ENCODE measurements around the gene STAM. TPM values are rescaled to one million over a fixed set of nuclear protein-coding genes. Genes with fewer than 3 reads are reported as not detected.
A peak's percentile ranks its signal among the peaks of the same experiment; 100 is the strongest.

STAM gene
- total RNA-seq, 3 donors from 2014 or later = 12.9 to 14.7 (median 14.7) TPM

DNA sequence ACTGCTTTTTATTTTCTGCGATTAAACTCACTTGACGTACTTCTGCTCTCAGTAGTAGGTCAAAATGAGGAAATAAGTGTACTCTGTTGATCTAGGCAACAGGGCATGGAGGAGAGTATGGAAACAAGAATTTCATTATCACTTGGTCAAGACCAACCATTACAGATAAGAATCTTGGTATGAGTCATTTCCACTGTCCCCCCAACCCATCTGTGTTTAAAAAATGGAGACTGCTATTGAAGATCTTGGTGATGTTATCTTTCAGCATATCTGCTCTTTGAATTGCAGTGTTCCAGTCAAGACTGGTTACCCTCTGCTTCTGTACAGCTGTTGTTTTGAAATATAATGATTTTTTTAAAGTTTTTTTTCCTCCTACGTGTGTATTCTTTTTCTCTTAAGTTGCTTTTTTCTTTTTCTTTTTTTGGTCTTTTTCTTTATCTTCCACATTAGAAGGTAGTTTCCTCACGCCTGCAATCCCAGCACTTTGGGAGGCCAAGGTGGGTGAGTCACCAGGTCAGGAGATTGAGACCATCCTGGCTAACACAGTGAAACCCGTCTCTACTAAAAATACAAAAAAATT is 11.7 kb downstream of the STAM start:
- Mint-ChIP-seq H3K36me3 (ENCODE audit: insufficient read depth) (peaks cover 38% of the 10 kb centered on the region), H3K4me3 (no peak overlapping the region), H3K4me1 (ENCODE audit: low read depth) (peaks cover 68% of the 10 kb centered on the region), H3K27me3 (ENCODE audit: low read depth) (no peaks in the 10 kb centered on the region), H3K9me3 (peaks cover 15% of the 10 kb centered on the region)
- DNase-seq (no peak), ATAC-seq (peak in 1 of 2 donors; percentile 42)

GRCh38 chr10:17657103-17657500 is 13.2 kb downstream of the STAM start:
- Mint-ChIP-seq H3K9me3 (peaks cover 15% of the 10 kb centered on the region), H3K27me3 (ENCODE audit: low read depth) (no peaks in the 10 kb centered on the region), H3K36me3 (ENCODE audit: insufficient read depth) (peaks cover 37% of the 10 kb centered on the region), H3K4me3 (no peak overlapping the region), H3K4me1 (ENCODE audit: low read depth) (peaks cover 68% of the 10 kb centered on the region)
- DNase-seq (no peak), ATAC-seq (no peak)

DNA sequence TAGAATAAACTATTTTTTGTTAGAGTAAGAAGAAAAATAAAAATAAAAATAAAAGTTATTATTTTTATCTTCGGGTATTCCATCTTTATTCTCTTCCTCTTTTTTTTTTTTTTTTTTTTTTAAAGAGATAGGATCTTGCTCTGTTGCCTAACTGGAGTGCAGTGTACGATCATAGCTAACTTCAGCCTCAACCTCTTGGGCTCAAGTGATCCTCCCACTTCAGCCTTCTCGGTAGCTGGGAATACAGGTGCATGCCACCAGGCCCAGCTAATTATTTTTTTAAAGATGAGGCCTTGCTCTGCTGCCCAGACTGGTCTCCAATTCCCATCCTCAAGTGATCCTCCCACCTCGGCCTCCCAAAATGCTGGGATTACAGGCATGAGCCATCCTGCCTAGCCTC is 15.4 kb downstream of the STAM start:
- ATAC-seq (no peak), DNase-seq (no peak)
- no peaks in the 10 kb centered on the region for H3K27me3 Mint-ChIP-seq (ENCODE audit: low read depth)
- peaks cover 69% of the 10 kb centered on the region for H3K4me1 Mint-ChIP-seq (ENCODE audit: low read depth)
- H3K4me3 Mint-ChIP-seq = no peak overlapping the region
- H3K9me3 Mint-ChIP-seq = peaks cover 3% of the 10 kb centered on the region
- peaks cover 30% of the 10 kb centered on the region for H3K36me3 Mint-ChIP-seq (ENCODE audit: insufficient read depth)

DNA sequence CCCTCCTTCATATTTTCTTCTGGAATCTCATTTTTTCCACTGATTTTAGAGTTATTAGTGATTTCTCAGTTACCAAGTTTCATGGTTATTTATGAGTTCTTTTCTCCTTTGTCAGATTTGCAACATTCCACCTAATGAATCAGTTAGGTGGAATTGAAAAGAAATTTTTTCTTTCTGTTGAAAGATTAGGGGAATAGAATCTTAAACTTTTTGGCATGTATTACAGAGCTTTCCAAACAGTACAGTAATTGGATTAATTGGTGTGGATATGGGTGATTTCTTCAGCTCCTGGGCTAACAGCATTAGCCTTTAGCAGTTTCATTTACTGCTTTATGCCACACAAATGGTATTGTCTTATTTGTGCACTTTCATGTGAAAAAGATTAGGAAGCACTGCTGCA is 17.0 kb downstream of the STAM start:
- peaks cover 56% of the 10 kb centered on the region for H3K4me1 Mint-ChIP-seq (ENCODE audit: low read depth)
- ATAC-seq (no peak), DNase-seq (no peak)
- H3K9me3 Mint-ChIP-seq = no peaks in the 10 kb centered on the region
- H3K36me3 Mint-ChIP-seq (ENCODE audit: insufficient read depth) = peaks cover 27% of the 10 kb centered on the region
- no peak overlapping the region for H3K4me3 Mint-ChIP-seq
- no peaks in the 10 kb centered on the region for H3K27me3 Mint-ChIP-seq (ENCODE audit: low read depth)

- H3K4me1 Mint-ChIP-seq (ENCODE audit: low read depth) = peaks cover 53% of the 10 kb centered on the region
- peak in 1 of 2 donors; percentile 14 for ATAC-seq
- no peaks in the 10 kb centered on the region for H3K9me3 Mint-ChIP-seq
- peaks cover 28% of the 10 kb centered on the region for H3K36me3 Mint-ChIP-seq (ENCODE audit: insufficient read depth)
- H3K27me3 Mint-ChIP-seq (ENCODE audit: low read depth) = no peaks in the 10 kb centered on the region
- no peak overlapping the region for H3K4me3 Mint-ChIP-seq
- no peak for DNase-seq
Observed at GRCh38 chr10:17661510-17661909, 17.6 kb downstream of the STAM start.

DNA sequence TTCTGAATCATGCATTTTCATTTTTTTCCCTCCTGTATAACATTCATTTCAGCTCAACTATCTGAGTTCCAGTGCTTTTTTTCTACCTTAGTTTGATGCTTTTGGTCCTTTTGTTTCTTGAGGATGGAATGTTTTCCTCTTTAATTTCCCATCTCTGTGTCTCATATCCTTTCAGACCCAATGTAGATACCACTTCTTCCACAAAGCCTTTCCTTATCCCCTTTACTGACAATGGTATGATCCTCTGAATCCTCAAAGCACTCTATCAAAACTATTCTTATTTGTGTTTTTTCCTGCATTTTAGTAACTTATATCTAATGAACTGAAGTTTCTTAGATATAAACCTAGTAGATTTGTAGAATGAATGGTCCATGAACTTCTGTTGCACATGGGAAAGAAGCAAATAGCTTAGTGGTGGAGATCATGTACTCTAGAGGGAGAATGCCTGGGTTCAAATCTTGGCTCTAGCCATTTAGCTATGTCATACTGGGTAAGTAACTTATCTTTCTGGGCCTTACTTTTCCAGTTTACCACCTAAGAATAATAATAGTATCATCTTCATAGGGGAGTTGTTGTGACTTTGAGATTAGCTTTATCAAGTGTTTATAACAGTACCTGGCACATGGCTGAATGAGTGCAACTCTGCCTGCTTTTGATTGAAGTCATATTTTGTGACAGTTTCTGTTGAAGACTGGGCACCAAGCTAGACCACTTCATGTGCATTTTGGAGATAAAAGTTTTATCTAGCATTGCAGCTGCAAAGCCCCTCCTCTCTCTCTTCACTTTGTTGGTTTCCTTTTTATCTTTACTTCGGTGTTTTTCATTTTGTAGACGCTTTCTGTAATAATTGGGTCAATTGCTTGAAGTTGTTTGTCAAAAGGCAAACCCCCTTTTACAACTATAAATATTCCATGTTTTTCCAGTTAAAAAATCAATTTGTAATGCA is 18.5 kb downstream of the STAM start:
- Mint-ChIP-seq H3K9me3 (no peaks in the 10 kb centered on the region), H3K4me3 (no peak overlapping the region), H3K27me3 (ENCODE audit: low read depth) (no peaks in the 10 kb centered on the region), H3K36me3 (ENCODE audit: insufficient read depth) (peaks cover 28% of the 10 kb centered on the region), H3K4me1 (ENCODE audit: low read depth) (peaks cover 48% of the 10 kb centered on the region)
- no peak for DNase-seq
- no peak for ATAC-seq

DNA sequence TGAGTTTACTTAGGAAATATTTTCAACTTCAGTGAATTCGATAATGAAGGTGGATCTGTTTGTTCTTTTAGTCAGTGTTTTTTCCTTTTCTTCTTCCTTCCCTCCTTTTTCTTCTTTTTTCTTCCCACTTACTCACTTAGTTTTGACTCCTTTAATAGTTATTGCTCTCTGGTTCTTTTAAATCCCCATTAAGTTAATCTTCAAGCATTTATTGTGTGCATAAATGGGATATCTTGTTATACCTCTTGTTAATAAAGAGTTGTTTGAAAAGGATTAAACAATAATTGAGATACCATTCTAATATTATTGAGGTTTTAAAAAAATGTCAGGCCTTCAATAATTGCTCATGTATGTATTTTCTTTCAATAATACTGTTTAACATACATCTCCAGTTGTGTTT is 19.5 kb downstream of the STAM start:
- DNase-seq = no peak
- H3K4me1 Mint-ChIP-seq (ENCODE audit: low read depth) = peaks cover 50% of the 10 kb centered on the region
- no peaks in the 10 kb centered on the region for H3K9me3 Mint-ChIP-seq
- H3K4me3 Mint-ChIP-seq = no peak overlapping the region
- ATAC-seq = no peak
- H3K36me3 Mint-ChIP-seq (ENCODE audit: insufficient read depth) = peaks cover 26% of the 10 kb centered on the region
- no peaks in the 10 kb centered on the region for H3K27me3 Mint-ChIP-seq (ENCODE audit: low read depth)

- Mint-ChIP-seq H3K27me3 (ENCODE audit: low read depth) (no peaks in the 10 kb centered on the region), H3K9me3 (no peaks in the 10 kb centered on the region), H3K4me3 (no peak overlapping the region), H3K4me1 (ENCODE audit: low read depth) (peaks cover 63% of the 10 kb centered on the region), H3K36me3 (ENCODE audit: insufficient read depth) (peaks cover 24% of the 10 kb centered on the region)
- no peak for ATAC-seq
- no peak for DNase-seq
Observed at GRCh38 chr10:17665747-17666146, 21.8 kb downstream of the STAM start.

- Mint-ChIP-seq H3K9me3 (no peaks in the 10 kb centered on the region), H3K27me3 (ENCODE audit: low read depth) (no peaks in the 10 kb centered on the region), H3K4me3 (peak overlapping the region; percentile 20), H3K36me3 (ENCODE audit: insufficient read depth) (peaks cover 8% of the 10 kb centered on the region), H3K4me1 (ENCODE audit: low read depth) (peaks cover 58% of the 10 kb centered on the region)
- DNase-seq = no peak
- ATAC-seq = no peak
Observed at GRCh38 chr10:17668435-17669184, 24.7 kb downstream of the STAM start.

DNA sequence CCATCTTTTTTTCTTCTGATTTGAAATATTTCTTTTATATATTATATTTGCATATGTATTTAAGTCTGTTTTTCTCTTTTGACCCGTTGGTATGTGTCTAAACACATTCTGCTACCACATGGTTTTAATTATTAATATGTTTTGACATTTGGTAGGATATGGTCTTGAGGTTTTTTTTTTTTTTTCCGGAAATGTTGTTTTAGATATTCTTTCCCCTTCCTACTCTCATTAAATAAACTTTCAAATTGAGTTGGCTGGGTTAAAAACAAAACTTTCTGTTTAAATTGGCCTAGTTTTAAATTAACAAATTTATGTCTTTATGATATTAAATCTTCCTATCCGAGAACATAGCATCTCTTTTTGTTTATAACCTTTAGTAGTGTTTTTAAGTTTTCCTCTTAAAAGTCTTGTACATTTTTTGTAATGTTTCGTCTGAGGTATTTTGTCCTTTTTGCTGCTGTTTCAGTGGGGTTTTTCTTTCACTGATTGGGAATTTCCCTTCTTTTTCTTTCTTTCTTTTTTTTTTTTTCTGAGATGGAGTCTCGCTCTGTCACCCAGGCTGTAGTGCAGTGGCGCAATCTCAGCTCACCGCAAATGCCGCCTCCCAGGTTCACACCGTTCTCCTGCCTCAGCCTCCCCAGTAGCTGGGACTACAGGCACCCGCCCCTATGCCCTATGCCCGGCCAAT is 25.4 kb downstream of the STAM start:
- peak overlapping the region; percentile 80 for H3K4me3 Mint-ChIP-seq
- H3K36me3 Mint-ChIP-seq (ENCODE audit: insufficient read depth) = peaks cover 10% of the 10 kb centered on the region
- H3K27me3 Mint-ChIP-seq (ENCODE audit: low read depth) = no peaks in the 10 kb centered on the region
- no peaks in the 10 kb centered on the region for H3K9me3 Mint-ChIP-seq
- peak; percentile 42 to 70 for ATAC-seq
- H3K4me1 Mint-ChIP-seq (ENCODE audit: low read depth) = peaks cover 62% of the 10 kb centered on the region
- DNase-seq = peak; percentile 26

DNA sequence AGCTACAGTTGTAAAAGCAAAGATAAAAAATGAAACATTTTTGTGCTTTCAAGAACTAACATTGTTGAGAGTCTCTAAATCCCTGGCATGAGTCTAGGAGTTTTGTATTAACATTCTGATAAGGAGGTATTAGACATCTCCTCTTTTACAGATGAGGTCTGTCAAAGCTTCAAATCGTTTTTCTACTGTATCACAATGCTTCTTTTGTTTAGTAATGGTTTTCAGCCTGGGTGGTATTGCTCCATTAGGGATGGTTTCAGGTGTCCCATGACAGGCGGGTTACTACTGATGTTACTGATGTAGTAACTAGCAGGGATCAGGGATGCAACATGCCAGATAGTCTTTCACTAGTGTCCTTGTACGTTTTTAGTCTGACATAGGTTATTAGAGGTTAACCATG is 27.4 kb downstream of the STAM start:
- no peak for DNase-seq
- peaks cover 69% of the 10 kb centered on the region for H3K4me1 Mint-ChIP-seq (ENCODE audit: low read depth)
- H3K36me3 Mint-ChIP-seq (ENCODE audit: insufficient read depth) = peaks cover 14% of the 10 kb centered on the region
- H3K4me3 Mint-ChIP-seq = no peak overlapping the region
- no peaks in the 10 kb centered on the region for H3K9me3 Mint-ChIP-seq
- no peaks in the 10 kb centered on the region for H3K27me3 Mint-ChIP-seq (ENCODE audit: low read depth)
- no peak for ATAC-seq

DNA sequence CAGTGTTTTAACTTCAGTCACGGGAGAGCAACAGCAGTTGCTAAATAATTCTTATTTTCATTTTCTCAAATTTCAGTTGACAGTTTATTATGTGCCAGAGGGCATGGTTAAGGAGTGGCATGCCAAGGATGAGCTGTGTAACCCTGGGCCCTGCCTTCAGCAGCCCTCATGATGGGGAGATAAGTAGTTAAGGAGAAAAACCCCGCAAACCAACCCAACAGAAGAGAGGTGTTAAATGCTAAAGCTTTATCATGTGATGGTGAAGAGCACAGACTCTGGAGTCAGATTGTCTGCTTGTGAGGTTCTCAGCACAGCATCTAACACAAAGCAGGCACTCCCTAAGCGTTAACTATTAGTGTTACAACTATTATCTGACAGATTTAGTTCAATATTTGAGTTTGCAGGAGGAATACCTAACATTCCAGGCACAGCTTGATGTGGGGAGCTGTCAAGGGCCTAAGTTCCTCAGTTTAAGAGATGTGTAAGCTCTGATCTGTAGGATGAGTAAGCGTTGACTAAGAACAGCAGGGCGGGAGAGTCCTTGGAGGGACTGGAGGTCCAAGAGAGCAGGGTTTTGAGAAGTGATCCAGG is 29.6 kb downstream of the STAM start:
- Mint-ChIP-seq H3K4me3 (no peak overlapping the region), H3K4me1 (ENCODE audit: low read depth) (peaks cover 60% of the 10 kb centered on the region), H3K36me3 (ENCODE audit: insufficient read depth) (peaks cover 13% of the 10 kb centered on the region), H3K9me3 (no peaks in the 10 kb centered on the region), H3K27me3 (ENCODE audit: low read depth) (no peaks in the 10 kb centered on the region)
- ATAC-seq (peak; percentile 51 to 55), DNase-seq (no peak)

DNA sequence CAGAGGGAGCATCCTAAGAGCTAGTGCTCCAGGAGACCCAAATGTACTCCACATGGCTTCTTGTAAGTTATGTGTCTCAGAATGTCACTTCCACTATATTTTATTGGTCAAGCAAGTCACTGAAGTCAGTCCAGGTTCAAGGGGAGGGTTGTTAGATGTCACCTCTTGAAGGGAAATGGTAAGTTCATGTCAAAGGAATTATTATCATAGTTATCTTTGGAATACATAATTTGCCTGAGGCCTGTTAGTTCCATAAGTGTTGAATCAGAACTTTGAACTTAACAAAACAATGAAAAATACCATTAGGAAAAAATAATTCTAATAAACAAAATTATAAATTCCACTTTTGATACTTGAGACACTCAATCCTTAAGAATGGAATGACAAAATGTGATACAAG is 30.6 kb downstream of the STAM start:
- peaks cover 6% of the 10 kb centered on the region for H3K9me3 Mint-ChIP-seq
- no peaks in the 10 kb centered on the region for H3K27me3 Mint-ChIP-seq (ENCODE audit: low read depth)
- peaks cover 19% of the 10 kb centered on the region for H3K36me3 Mint-ChIP-seq (ENCODE audit: insufficient read depth)
- H3K4me1 Mint-ChIP-seq (ENCODE audit: low read depth) = peaks cover 58% of the 10 kb centered on the region
- no peak for ATAC-seq
- no peak overlapping the region for H3K4me3 Mint-ChIP-seq
- no peak for DNase-seq

DNA sequence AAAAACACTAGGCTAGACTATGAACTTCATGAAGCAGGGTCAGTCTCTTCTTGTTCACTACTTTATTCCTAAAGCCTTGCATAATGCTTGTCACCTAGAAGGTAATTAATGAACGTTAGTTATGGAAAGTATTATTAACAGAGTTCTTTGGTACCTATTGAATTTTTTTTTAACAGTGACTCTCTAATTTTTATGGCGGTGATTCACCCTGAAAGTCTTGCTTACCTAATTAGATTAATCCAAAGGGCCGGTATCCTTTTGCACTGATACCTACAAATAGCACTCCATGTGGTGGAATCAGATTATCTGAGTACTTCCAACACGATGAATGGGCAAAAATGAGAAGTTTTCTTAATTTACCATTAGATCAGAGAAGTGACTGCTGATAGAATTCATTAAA is 31.7 kb downstream of the STAM start:
- no peak for ATAC-seq
- Mint-ChIP-seq H3K36me3 (ENCODE audit: insufficient read depth) (peaks cover 17% of the 10 kb centered on the region), H3K9me3 (peaks cover 6% of the 10 kb centered on the region), H3K4me1 (ENCODE audit: low read depth) (peaks cover 54% of the 10 kb centered on the region), H3K27me3 (ENCODE audit: low read depth) (no peaks in the 10 kb centered on the region), H3K4me3 (no peak overlapping the region)
- no peak for DNase-seq
